HTR-8/SVneo (cell line): ENCODE data around the gene LRP1.
A peak's percentile ranks its signal among the peaks of the same experiment; 100 is the strongest.

Source experiments
- DNase-seq: peaks from one replicate; pipeline ENCODE4 v3.0.0; 2011; ENCODE audit warnings: low spot score, mixed read lengths; ENCODE audit not compliant: insufficient read length
- FAIRE-seq: peaks from 2 replicates; lab custom pipeline; 2011; peaks lifted over from hg19 to GRCh38; lab: Jason Lieb, UNC

The LRP1 gene

GRCh38 chr12:57168058-57168457 lies 39.8 kb downstream of the LRP1 start:
- DNase-seq (no peak), FAIRE-seq (no peak)

DNA sequence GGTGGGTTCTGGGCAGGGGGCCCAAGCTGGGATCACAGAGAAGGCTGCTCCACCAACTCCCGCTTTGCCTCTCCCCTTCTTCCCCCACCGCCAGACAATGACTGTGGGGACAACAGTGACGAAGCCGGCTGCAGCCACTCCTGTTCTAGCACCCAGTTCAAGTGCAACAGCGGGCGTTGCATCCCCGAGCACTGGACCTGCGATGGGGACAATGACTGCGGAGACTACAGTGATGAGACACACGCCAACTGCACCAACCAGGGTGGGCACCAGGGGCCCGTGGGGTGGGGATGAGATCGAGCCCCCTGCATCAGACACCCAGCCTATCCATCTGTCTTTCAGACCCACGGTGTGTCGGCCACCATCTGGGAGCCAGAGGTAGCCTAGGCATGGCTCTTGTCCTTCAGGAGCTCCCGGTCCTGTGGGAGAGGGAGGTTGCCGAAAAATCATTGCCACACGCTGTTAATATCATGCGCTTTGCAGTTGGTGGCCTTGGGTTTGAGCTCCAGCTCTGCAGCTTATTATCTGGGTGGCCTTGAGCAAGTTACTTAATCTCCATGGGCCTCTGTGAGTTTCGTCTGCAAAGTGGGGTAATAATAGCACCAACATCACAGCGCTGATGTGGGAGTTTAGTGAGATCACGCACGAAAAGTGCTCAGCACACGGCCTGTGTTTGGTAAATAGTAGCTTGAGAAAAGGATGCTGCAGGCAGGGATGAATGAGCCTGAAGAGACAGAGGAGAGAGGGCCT lies 40.9 kb downstream of the LRP1 start:
- FAIRE-seq (no peak), DNase-seq (no peak)

DNA sequence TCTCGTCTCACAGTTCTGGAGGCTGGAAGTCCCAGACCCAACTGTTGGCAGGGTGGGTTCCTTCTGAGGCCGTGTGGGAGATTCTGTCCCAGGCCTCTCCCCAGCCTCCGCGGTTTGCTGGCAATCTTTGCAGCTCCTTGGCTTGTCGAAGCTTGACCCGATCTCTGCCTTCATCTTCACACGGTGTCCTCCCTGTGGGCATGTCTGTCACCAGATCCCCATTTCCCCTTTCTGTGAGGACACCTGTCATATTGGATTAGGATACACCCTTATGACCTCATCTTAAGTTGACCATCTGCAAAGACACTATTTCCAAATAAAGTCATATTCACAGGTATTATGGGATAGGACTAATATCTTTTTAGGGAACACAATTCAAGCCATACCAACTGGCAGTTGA lies 41.7 kb downstream of the LRP1 start:
- peak; percentile 42 for FAIRE-seq

DNA sequence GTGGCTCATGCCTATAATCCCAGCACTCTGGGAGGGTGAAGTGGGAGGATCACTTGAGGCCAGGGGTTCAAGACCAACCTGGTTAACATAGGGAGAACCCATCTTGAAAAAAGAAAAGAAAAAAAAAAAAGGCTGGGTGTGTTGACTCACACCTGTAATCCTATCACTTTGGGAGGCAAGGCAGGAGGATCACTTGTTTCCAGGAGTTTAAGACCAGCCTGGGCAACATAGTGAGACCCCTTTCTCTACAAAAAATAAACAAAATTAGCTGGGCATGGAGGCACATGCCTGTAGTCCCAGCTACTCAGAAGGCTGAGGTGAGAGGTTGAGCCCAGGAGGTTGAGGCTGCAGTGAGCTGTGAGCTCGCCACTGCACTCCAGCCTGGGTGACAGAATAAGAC lies 42.1 kb downstream of the LRP1 start:
- DNase-seq (no peak), FAIRE-seq (no peak)

More for the DNA sequence above, 41.7 kb downstream of the LRP1 start:
- no peak for DNase-seq

GRCh38 chr12:57170927-57171326 lies 42.6 kb downstream of the LRP1 start:
- DNase-seq (no peak), FAIRE-seq (no peak)

DNA sequence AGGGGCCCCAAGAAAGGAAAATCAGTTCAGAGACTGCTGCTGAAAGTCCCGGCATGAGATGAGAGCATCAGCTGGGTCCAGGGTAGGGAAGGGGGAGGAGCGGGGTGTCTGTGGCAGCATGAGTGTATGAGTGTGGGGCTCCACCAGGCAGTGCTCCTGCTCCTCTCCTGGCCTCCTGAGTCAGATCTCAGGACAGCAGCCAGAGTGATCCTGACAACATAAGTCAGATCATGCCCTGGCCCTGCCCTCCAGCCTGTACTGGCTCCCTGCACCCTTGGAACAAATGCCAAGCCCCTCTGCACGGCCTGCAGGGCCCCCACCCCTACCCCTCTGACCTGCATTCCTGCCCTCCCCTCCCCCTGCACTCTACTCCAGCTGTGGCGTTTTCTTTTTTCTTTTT lies 43.4 kb downstream of the LRP1 start:
- FAIRE-seq (no peak), DNase-seq (no peak)

DNA sequence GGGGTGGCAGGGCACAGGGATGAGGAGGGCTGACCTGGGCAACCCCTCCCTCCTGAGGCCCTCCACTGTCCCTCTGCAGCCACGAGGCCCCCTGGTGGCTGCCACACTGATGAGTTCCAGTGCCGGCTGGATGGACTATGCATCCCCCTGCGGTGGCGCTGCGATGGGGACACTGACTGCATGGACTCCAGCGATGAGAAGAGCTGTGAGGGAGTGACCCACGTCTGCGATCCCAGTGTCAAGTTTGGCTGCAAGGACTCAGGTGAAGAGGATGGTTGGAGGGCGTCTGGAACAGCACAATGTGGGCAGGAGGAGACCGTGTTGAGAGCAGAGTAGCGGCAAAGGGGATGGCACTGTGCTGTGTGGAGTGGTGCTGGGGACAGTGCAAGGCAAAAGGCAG lies 44.8 kb downstream of the LRP1 start:
- FAIRE-seq (no peak), DNase-seq (peak; percentile 45)

DNA sequence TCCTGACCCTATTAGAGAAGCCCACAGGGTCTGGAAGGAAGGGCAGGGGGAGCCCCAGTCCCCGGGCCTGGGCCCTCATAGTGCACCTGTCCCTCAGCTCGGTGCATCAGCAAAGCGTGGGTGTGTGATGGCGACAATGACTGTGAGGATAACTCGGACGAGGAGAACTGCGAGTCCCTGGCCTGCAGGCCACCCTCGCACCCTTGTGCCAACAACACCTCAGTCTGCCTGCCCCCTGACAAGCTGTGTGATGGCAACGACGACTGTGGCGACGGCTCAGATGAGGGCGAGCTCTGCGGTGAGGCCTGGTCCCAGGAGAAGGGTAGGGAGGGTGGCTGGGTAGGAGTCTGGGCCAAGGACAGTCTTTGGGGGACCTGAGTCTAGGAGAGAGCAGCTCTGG lies 45.4 kb downstream of the LRP1 start:
- FAIRE-seq (no peak), DNase-seq (no peak)

DNA sequence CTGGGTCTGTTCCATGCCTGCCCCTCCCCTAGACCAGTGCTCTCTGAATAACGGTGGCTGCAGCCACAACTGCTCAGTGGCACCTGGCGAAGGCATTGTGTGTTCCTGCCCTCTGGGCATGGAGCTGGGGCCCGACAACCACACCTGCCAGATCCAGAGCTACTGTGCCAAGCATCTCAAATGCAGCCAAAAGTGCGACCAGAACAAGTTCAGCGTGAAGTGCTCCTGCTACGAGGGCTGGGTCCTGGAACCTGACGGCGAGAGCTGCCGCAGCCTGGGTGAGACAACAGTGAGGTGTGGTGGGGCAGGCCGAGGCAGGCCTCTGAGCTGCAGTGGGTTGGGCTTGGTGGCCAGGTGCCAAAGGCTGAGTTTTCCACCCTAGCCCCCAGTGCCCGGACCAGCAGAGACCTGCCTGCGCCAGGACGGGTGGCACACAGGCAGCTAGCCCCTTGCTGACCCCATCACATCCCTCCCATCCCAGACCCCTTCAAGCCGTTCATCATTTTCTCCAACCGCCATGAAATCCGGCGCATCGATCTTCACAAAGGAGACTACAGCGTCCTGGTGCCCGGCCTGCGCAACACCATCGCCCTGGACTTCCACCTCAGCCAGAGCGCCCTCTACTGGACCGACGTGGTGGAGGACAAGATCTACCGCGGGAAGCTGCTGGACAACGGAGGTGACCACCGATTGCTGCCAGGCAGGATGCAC lies 47.3 kb downstream of the LRP1 start:
- FAIRE-seq: peak; percentile 55
- peak; percentile 60 for DNase-seq

DNA sequence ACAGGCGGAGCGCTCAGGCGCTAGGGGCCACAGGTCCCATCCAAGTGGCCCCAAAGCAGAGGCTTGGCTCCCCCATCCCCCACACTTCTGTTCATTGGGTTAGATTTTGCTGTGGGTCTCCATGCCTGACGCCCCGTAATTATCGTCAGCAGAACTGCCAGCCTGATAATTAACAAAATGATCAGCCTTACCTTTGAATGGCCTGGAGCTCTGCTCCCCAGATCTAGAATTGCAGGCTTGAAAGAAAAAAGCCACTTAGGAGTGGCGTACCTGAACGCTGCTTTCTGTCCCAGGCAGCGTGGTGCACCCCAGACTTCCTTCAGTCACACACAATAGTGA lies 47.8 kb downstream of the LRP1 start:
- DNase-seq (no peak), FAIRE-seq (no peak)

- FAIRE-seq: no peak
- DNase-seq: no peak
Measured at GRCh38 chr12:57176846-57177245, 48.6 kb downstream of the LRP1 start.

DNA sequence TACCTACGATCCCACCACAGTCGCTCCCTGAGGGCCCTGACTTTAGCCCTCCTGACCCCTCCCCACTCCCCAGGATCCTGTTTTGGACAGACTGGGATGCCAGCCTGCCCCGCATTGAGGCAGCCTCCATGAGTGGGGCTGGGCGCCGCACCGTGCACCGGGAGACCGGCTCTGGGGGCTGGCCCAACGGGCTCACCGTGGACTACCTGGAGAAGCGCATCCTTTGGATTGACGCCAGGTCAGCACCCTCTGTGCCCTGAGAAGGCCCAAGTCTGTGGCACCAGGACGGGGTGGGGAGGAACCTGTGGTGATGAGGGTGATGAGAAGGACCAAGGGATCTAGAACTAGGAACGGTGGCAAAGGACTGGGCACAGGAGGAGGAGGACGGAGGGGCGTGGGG lies 49.1 kb downstream of the LRP1 start:
- FAIRE-seq (no peak), DNase-seq (no peak)

DNA sequence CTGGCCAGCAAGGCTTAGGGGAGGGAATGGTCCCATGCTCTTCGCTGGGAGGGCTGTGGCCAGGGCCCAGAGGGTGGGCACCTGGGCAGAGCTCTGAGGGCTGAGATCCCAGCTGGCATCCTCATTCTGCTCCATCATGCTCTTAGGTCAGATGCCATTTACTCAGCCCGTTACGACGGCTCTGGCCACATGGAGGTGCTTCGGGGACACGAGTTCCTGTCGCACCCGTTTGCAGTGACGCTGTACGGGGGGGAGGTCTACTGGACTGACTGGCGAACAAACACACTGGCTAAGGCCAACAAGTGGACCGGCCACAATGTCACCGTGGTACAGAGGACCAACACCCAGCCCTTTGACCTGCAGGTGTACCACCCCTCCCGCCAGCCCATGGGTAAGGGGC lies 49.9 kb downstream of the LRP1 start:
- FAIRE-seq (no peak), DNase-seq (no peak)

- DNase-seq (no peak), FAIRE-seq (no peak)
Measured at GRCh38 chr12:57179331-57180086, 51.2 kb downstream of the LRP1 start.

DNA sequence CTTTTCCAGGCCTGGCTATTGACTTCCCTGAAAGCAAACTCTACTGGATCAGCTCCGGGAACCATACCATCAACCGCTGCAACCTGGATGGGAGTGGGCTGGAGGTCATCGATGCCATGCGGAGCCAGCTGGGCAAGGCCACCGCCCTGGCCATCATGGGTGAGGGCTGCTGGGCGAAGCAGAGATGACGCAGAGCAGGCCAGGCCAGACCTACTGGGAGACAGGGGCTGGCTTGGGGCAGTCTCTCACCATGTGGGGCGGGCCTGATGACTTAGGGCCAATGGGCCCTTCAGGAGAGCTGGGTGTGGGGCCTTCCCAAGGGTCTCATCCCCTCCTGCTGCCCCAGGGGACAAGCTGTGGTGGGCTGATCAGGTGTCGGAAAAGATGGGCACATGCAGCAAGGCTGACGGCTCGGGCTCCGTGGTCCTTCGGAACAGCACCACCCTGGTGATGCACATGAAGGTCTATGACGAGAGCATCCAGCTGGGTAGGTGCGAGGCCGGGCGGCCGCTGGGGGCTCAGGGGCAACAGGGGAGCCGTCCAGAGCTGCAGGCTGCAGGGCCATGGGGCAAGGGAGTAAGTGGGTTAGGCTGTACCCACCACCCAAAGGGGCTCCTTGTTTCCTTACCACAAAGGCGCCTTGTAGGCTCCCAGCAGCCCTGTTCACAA lies 52.2 kb downstream of the LRP1 start:
- FAIRE-seq (no peak), DNase-seq (no peak)

GRCh38 chr12:57181072-57181471 lies 52.8 kb downstream of the LRP1 start:
- FAIRE-seq: no peak
- no peak for DNase-seq

GRCh38 chr12:57181561-57182155 lies 53.4 kb downstream of the LRP1 start:
- DNase-seq: no peak
- no peak for FAIRE-seq

DNA sequence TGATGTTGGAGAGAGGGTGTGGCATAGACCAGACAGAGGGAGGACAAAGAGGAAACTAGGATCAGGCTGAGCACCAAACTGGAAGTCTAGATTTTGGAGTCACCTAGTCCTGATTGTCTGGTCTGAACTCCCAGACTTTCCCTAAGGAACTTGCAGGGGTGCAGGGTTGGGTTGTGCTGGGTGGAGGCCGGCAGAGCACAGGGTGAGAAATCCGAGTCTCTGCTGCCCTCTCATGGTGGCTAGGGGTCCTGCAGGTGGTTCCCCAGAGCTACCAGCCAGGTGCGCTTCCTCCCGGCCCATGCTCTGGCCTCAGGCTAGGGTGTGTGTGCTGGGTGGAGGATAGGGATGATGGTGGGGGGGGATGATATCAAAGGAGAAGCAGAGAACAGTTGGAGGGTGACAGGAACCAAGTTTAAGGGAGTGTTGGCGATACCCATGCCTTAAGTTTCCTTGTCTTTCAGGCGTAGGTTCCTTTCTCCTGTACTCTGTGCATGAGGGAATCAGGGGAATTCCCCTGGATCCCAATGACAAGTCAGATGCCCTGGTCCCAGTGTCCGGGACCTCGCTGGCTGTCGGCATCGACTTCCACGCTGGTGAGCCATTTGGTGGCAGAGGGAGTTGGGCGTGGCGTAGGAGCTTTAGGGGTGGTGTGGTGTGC lies 54.8 kb downstream of the LRP1 start:
- DNase-seq (peak; percentile 95), FAIRE-seq (peak; percentile 71)

DNA sequence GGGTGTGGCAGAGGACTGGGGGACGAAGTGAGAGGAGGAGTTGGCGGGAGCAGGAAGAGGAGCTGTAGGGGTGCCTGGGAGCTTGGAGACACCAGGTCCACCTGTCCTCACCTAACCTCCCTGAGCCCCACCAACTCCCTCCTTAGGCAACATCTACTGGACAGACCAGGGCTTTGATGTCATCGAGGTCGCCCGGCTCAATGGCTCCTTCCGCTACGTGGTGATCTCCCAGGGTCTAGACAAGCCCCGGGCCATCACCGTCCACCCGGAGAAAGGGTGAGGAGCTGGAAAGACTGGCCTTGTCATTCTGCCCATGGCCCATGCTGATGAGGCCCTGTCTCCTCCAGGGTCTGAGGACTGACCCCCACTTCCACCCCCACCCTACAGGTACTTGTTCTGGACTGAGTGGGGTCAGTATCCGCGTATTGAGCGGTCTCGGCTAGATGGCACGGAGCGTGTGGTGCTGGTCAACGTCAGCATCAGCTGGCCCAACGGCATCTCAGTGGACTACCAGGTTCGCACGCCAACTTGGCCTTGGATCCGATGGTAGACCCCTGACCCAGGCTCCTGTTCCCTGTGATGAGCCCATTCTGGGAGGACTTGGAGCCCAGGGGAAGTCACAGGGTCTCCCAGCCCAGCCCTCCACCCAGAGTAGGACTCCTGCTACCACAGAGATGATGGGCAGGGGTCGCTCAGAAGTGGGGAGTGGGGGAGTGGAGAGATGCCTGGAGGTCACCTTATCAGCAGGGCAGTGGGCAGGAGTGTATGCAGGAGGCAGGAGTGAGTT lies 55.8 kb downstream of the LRP1 start:
- DNase-seq (no peak), FAIRE-seq (no peak)
